HEK293 (cell line): ENCODE data around the gene TRIM28.

ENCODE experiments used
- GLIS1 ChIP-seq: fragments of 450-650 bp; formaldehyde crosslinking; IDR thresholded peaks from 2 replicates; pipeline ENCODE4 v1.5.1; 2016; ENCODE audit warnings: missing biosample characterization, missing genetic modification characterization
- HIC1 ChIP-seq: fragments of 450-650 bp; formaldehyde crosslinking; IDR thresholded peaks from 2 replicates; pipeline ENCODE4 v1.5.1; 2016; ENCODE audit warnings: missing biosample characterization, missing genetic modification characterization
- INSM2 ChIP-seq: fragments of 450-650 bp; formaldehyde crosslinking; IDR thresholded peaks from 2 replicates; pipeline ENCODE4 v1.5.1; 2016; ENCODE audit warnings: missing biosample characterization, missing genetic modification characterization
- KLF8 ChIP-seq: fragments of 450-650 bp; formaldehyde crosslinking; IDR thresholded peaks from 2 replicates; pipeline ENCODE4 v1.5.1; 2016; ENCODE audit warnings: missing biosample characterization, missing genetic modification characterization
- MYNN ChIP-seq: fragments of 450-650 bp; formaldehyde crosslinking; IDR thresholded peaks from 2 replicates; pipeline ENCODE4 v1.5.1; 2016; ENCODE audit warnings: missing biosample characterization, missing genetic modification characterization, borderline replicate concordance
- PATZ1 ChIP-seq: fragments of 450-650 bp; formaldehyde crosslinking; IDR thresholded peaks from 2 replicates; pipeline ENCODE4 v1.5.1; 2016; ENCODE audit warnings: missing biosample characterization, missing genetic modification characterization
- SALL2 ChIP-seq: fragments of 450-650 bp; formaldehyde crosslinking; IDR thresholded peaks from 2 replicates; pipeline ENCODE4 v1.5.0; 2017; ENCODE audit warnings: missing biosample characterization, mild to moderate bottlenecking, missing genetic modification characterization, borderline replicate concordance
- ZBTB26 ChIP-seq: fragments of 450-650 bp; formaldehyde crosslinking; optimal IDR thresholded peaks from 2 replicates; pipeline ENCODE3; 2016; ENCODE audit warnings: missing biosample characterization, mild to moderate bottlenecking, missing genetic modification characterization
- ZNF10 ChIP-seq: fragments of 450-650 bp; formaldehyde crosslinking; IDR thresholded peaks from 2 replicates; pipeline ENCODE4 v1.5.1; 2017; ENCODE audit warnings: missing biosample characterization, missing genetic modification characterization
- ZNF121 ChIP-seq: fragments of 450-650 bp; formaldehyde crosslinking; IDR thresholded peaks from 2 replicates; pipeline ENCODE4 v1.5.1; 2016; ENCODE audit warnings: missing biosample characterization, missing genetic modification characterization
- ZNF133 ChIP-seq: fragments of 450-650 bp; formaldehyde crosslinking; IDR thresholded peaks from 2 replicates; pipeline ENCODE4 v1.5.1; 2016; ENCODE audit warnings: missing biosample characterization, missing genetic modification characterization
- ZNF157 ChIP-seq: fragments of 450-650 bp; formaldehyde crosslinking; IDR thresholded peaks from 2 replicates; pipeline ENCODE4 v1.5.1; 2016; ENCODE audit warnings: missing biosample characterization, missing genetic modification characterization
- ZNF24 ChIP-seq: fragments of 450-650 bp; formaldehyde crosslinking; IDR thresholded peaks from 2 replicates; pipeline ENCODE4 v1.5.1; 2016; ENCODE audit warnings: missing biosample characterization, missing genetic modification characterization
- ZNF292 ChIP-seq: fragments of 450-650 bp; formaldehyde crosslinking; IDR thresholded peaks from 2 replicates; pipeline ENCODE4 v1.5.1; 2016; ENCODE audit warnings: low read depth, missing biosample characterization, missing genetic modification characterization, borderline replicate concordance
- ZNF335 ChIP-seq: fragments of 450-650 bp; formaldehyde crosslinking; conservative IDR thresholded peaks from 2 replicates; pipeline ENCODE4 v1.5.1; 2016; ENCODE audit warnings: missing biosample characterization, missing genetic modification characterization
- ZNF366 ChIP-seq: fragments of 450-650 bp; formaldehyde crosslinking; conservative IDR thresholded peaks from 2 replicates; pipeline ENCODE4 v1.5.1; 2016; ENCODE audit warnings: missing biosample characterization, missing genetic modification characterization
- ZNF518A ChIP-seq: fragments of 450-650 bp; formaldehyde crosslinking; conservative IDR thresholded peaks from 2 replicates; pipeline ENCODE4 v1.5.1; 2016; ENCODE audit warnings: low read depth, missing biosample characterization, missing genetic modification characterization
- ZNF560 ChIP-seq: fragments of 450-650 bp; formaldehyde crosslinking; IDR thresholded peaks from 2 replicates; pipeline ENCODE4 v1.5.1; 2017; ENCODE audit warnings: missing biosample characterization, missing genetic modification characterization, borderline replicate concordance
- ZNF580 ChIP-seq: fragments of 450-650 bp; formaldehyde crosslinking; IDR thresholded peaks from 2 replicates; pipeline ENCODE4 v1.5.1; 2016; ENCODE audit warnings: missing biosample characterization, missing genetic modification characterization
- ZNF639 ChIP-seq: fragments of 450-650 bp; formaldehyde crosslinking; IDR thresholded peaks from 2 replicates; pipeline ENCODE4 v1.5.1; 2016; ENCODE audit warnings: missing biosample characterization, missing genetic modification characterization
- ZNF677 ChIP-seq: fragments of 450-650 bp; IDR thresholded peaks from 2 replicates; pipeline ENCODE4 v1.5.0; 2018; ENCODE audit warnings: missing biosample characterization, mild to moderate bottlenecking, missing genetic modification characterization, moderate library complexity
- TF ChIP-seq, protein P1 (sequence below): fragments of 450-650 bp; formaldehyde crosslinking; IDR thresholded peaks from 2 replicates; pipeline ENCODE4 v1.5.1; 2016; ENCODE audit warnings: missing biosample characterization, missing genetic modification characterization

TRIM28 gene

DNA sequence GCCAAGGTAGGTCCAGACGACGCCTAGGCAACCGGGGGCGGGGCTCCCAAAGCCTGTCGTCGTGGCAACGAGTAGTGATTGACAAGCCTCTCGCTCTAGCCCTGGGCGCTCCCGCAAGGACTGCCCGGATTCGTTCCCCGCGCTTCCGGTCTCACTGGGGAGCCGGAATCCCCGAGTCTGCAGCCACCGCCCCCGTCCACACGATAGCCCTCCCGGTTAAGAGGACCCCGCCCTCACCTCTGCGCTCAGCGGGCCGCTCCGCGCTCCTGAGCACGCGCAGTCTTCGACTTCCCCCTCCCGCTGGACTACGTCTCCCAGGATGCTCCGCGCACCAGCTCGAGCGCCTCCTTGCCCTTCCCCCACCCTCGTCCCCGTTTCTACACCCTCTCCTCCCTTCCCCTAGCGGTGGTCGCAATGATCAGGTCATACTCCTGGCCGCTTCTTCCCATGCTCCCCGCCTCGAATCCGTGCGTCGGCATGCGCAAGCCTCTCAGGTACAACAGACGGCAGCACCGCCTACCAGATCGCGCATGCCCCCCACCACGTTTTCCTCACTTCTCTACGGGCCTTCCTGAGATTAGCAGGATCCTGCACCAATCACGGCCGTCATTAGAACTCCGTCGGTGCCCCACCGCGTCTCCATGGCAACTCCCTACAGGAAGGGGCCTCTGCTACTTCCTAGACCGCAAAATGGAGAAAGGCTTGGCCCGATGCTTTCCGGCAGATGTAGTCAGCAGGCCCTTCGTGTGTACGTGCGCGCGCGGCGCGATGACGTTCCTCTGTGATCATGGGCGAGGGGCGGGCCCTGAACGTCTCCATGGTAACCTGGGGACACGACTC, 29.2 kb downstream of the TRIM28 start, which contains the start of gene MZF1 (continued):
- TF ChIP-seq INSM2 (tag by site-specific recombination) (peak; percentile 88), KLF8 (tag by site-specific recombination) (peak; percentile 93), ZNF292 (no peak), GLIS1 (tag by site-specific recombination) (peak; percentile 98), ZNF639 (peak; percentile 85), ZNF157 (no peak), ZNF133 (tag by site-specific recombination) (no peak; the same call in 1 of the 2 replicates), ZNF10 (tag by site-specific recombination) (peak; percentile 76; the same call in 1 of the 2 replicates), ZNF518A (tag by site-specific recombination) (peak; percentile 23; the same call in 1 of the 2 replicates), ZNF366 (tag by site-specific recombination) (peak; percentile 36; the same call in 1 of the 2 replicates), MYNN (tag by site-specific recombination) (no peak; the same call in none of the 2 replicates), SALL2 (tag by site-specific recombination) (no peak), PATZ1 (tag by site-specific recombination) (peak; percentile 98), ZNF121 (no peak), ZNF335 (tag by site-specific recombination) (peak; percentile 100), ZNF677 (tag by site-specific recombination) (no peak), ZNF580 (tag by site-specific recombination) (peak; percentile 73), ZNF24 (tag by site-specific recombination) (peak; percentile 79), ZBTB26 (tag by site-specific recombination) (peak; percentile 97), HIC1 (peak; percentile 52; the same call in 1 of the 2 replicates), ZNF560 (tag by site-specific recombination) (no peak)
- TF ChIP-seq, protein P1, sequence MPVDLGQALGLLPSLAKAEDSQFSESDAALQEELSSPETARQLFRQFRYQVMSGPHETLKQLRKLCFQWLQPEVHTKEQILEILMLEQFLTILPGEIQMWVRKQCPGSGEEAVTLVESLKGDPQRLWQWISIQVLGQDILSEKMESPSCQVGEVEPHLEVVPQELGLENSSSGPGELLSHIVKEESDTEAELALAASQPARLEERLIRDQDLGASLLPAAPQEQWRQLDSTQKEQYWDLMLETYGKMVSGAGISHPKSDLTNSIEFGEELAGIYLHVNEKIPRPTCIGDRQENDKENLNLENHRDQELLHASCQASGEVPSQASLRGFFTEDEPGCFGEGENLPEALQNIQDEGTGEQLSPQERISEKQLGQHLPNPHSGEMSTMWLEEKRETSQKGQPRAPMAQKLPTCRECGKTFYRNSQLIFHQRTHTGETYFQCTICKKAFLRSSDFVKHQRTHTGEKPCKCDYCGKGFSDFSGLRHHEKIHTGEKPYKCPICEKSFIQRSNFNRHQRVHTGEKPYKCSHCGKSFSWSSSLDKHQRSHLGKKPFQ: no peak
